ENCODE measurements around the gene TAF1. TPM values are rescaled to one million over a fixed set of nuclear protein-coding genes. Genes with fewer than 3 reads are reported as not detected.
"Not testable (repeated sequence)": the region's sequence is repeated elsewhere in the genome, so short reads cannot be mapped to it uniquely, and the experiment has no call there.

Gene TAF1
- total RNA-seq, 1 experiment from 2014 or later = 16.4 TPM

DNA sequence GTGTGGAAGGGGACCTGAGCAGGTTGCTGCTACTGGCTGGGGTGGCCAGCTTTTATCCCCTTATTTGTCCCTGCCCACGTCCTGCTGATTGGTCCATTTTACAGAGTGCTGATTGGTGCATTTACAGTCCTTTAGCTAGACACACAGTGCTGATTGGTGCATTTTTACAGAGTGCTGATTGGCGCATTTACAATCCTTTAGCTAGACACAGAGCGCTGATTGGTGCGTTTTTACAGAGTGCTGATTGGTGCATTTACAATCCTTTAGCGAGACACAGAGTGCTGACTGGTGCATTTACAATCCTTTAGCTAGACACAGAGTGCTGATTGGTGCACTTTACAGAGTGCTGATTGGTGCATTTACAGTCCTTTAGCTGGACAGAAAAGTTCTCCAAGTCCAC is 135.9 kb downstream of the TAF1 start:
- not testable (repeated sequence) for H3K27me3 ChIP-seq (replicated peaks); H3K4me1 ChIP-seq (replicated peaks); H3K9me3 ChIP-seq (replicated peaks); H3K36me3 ChIP-seq; DNase-seq (ENCODE audit: low read depth in 1 of 2, low spot score in 2 of 2); H3K27ac ChIP-seq; H3K4me3 ChIP-seq

DNA sequence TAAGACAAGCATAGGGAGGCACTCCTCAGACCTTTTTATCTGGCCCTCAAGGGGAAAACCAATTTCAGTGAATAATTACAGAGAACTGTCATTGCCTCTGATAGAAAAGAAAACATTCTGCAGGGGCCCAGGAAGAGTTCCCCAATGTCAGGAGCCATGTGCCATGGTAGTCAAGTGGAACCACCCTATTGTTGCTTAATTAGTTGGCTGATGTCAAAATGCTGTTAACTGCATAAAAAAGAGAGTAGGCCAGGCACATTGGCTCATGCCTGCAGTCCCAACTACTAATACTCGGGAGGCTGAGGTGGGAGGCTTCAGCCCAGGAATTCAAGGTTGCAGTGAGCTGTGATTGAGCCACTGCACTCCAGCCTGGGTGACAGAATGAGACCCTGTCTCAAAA is 138.2 kb downstream of the TAF1 start:
- DNase-seq (ENCODE audit: low read depth in 1 of 2, low spot score in 2 of 2) = no peak
- H3K4me3 ChIP-seq = no peak overlapping the region
- no peaks in the 10 kb centered on the region for H3K27me3 ChIP-seq (replicated peaks)
- no peak overlapping the region for H3K27ac ChIP-seq
- H3K9me3 ChIP-seq (replicated peaks) = no peaks in the 10 kb centered on the region
- no peaks in the 10 kb centered on the region for H3K36me3 ChIP-seq
- no peaks in the 10 kb centered on the region for H3K4me1 ChIP-seq (replicated peaks)

GRCh38 chrX:71509289-71509688 is 143.1 kb downstream of the TAF1 start:
- no peak for DNase-seq (ENCODE audit: low read depth in 1 of 2, low spot score in 2 of 2)
- no peaks in the 10 kb centered on the region for H3K36me3 ChIP-seq

GRCh38 chrX:71510161-71510560 is 144.0 kb downstream of the TAF1 start:
- no peaks in the 10 kb centered on the region for H3K4me1 ChIP-seq (replicated peaks)

More at GRCh38 chrX:71509289-71509688, 143.1 kb downstream of the TAF1 start:
- no peak overlapping the region for H3K4me3 ChIP-seq
- no peaks in the 10 kb centered on the region for H3K27me3 ChIP-seq (replicated peaks)
- no peaks in the 10 kb centered on the region for H3K9me3 ChIP-seq (replicated peaks)
- H3K27ac ChIP-seq = no peak overlapping the region
- H3K4me1 ChIP-seq (replicated peaks) = no peaks in the 10 kb centered on the region

GRCh38 chrX:71513731-71514130 is 147.6 kb downstream of the TAF1 start:
- not testable (repeated sequence) for H3K36me3 ChIP-seq; H3K4me3 ChIP-seq; H3K27ac ChIP-seq; H3K9me3 ChIP-seq (replicated peaks); H3K4me1 ChIP-seq (replicated peaks); DNase-seq (ENCODE audit: low read depth in 1 of 2, low spot score in 2 of 2); H3K27me3 ChIP-seq (replicated peaks)

More at GRCh38 chrX:71510161-71510560, 144.0 kb downstream of the TAF1 start:
- no peak overlapping the region for H3K27ac ChIP-seq
- H3K4me3 ChIP-seq = no peak overlapping the region
- no peak for DNase-seq (ENCODE audit: low read depth in 1 of 2, low spot score in 2 of 2)
- H3K27me3 ChIP-seq (replicated peaks) = no peaks in the 10 kb centered on the region
- H3K36me3 ChIP-seq = no peaks in the 10 kb centered on the region
- H3K9me3 ChIP-seq (replicated peaks) = no peaks in the 10 kb centered on the region

- DNase-seq (ENCODE audit: low read depth in 1 of 2, low spot score in 2 of 2) = no peak
- H3K27ac ChIP-seq = no peak overlapping the region
Observed at GRCh38 chrX:71514367-71515037, 148.3 kb downstream of the TAF1 start.

DNA sequence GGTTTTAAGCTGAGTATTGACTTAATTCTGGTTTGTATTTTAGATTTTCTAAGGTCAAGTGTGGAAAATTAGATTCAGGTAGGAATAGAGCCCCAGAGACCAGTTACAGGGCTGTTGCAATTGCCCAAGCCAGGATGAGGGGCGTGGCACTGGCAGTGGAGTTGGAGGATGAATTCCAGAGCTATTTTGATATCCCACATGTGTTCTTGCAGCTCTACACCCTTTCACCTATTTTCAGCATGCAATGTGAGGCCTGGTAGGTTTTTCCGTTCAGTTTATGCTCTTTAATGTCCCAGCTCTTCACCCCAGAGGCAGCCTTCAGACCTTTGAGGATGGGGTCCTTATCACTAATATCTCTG is 148.9 kb downstream of the TAF1 start:
- Histone ChIP-seq H3K36me3 (no peaks in the 10 kb centered on the region), H3K4me3 (no peak overlapping the region), H3K27me3 (replicated peaks) (no peaks in the 10 kb centered on the region), H3K27ac (no peak overlapping the region), H3K9me3 (replicated peaks) (no peaks in the 10 kb centered on the region), H3K4me1 (replicated peaks) (no peaks in the 10 kb centered on the region)
- DNase-seq (ENCODE audit: low read depth in 1 of 2, low spot score in 2 of 2) = no peak

More at GRCh38 chrX:71514367-71515037, 148.3 kb downstream of the TAF1 start:
- H3K4me1 ChIP-seq (replicated peaks) = no peaks in the 10 kb centered on the region
- no peak overlapping the region for H3K4me3 ChIP-seq
- H3K36me3 ChIP-seq = no peaks in the 10 kb centered on the region
- H3K9me3 ChIP-seq (replicated peaks) = no peaks in the 10 kb centered on the region
- H3K27me3 ChIP-seq (replicated peaks) = no peaks in the 10 kb centered on the region

Other genes starting within 250 kb of the TAF1 start
- gene MED12, start 247.8 kb upstream of the TAF1 start, total RNA-seq (2014; rRNA removed; shearing (Covaris generic)) = not detected in 2 replicates
- gene NLGN3, start 221.5 kb upstream of the TAF1 start, total RNA-seq (2014; rRNA removed; shearing (Covaris generic)) = not detected in 2 replicates
- not detected in 2 replicates for gene GJB1, start 143.1 kb upstream of the TAF1 start, total RNA-seq (2014; rRNA removed; shearing (Covaris generic))
- 12.2 and 14.6 TPM in 2 replicates for gene ZMYM3, start 112.2 kb upstream of the TAF1 start, total RNA-seq (2014; rRNA removed; shearing (Covaris generic))
- 366 and 510 TPM in 2 replicates for gene NONO, start 82.7 kb upstream of the TAF1 start, total RNA-seq (2014; rRNA removed; shearing (Covaris generic))
- 0.74 TPM in 1 of 2 replicates, not detected in the other for gene ITGB1BP2, start 64.6 kb upstream of the TAF1 start, total RNA-seq (2014; rRNA removed; shearing (Covaris generic))
- gene OGT, start 166.7 kb downstream of the TAF1 start, total RNA-seq (2014; rRNA removed; shearing (Covaris generic)) = 37.1 and 46.8 TPM in 2 replicates
- 0.92 TPM in 1 of 2 replicates, not detected in the other for gene GCNA, start 212.1 kb downstream of the TAF1 start, total RNA-seq (2014; rRNA removed; shearing (Covaris generic))